Activated naive CD4-positive, alpha-beta T cell treated with anti-CD3 and anti-CD28 coated beads, Interleukin-2, amount 50 U/mL, for 72 hours (primary cell): ENCODE measurements around the gene RUVBL2. TPM values are rescaled to one million over a fixed set of nuclear protein-coding genes. Genes with fewer than 3 reads are reported as not detected.
"Not testable (repeated sequence)": the region's sequence is repeated elsewhere in the genome, so short reads cannot be mapped to it uniquely, and the experiment has no call there.

Experiments used
- ATAC-seq, 2 donors: fragments of 150-1000 bp; cut with Tn5 transposase; 2 replicates each; pipeline ENCODE4 v1.10.0; 2021; ENCODE audit warnings: mild to moderate bottlenecking in 2 of 2, moderate library complexity in 2 of 2
- DNase-seq, 2 donors: peaks; one replicate each; pipeline ENCODE4 v3.0.0; 2021 to 2022; ENCODE audit warnings: low spot score in 2 of 2
- H3K27ac Mint-ChIP-seq, 2 donors: one replicate each; pipeline ENCODE4 v1.8.0; 2022; ENCODE audit warnings: mild to moderate bottlenecking in 2 of 2, mixed read lengths in 2 of 2
- H3K36me3 Mint-ChIP-seq, 2 donors: one replicate each; pipeline ENCODE4 v1.8.0; 2022; ENCODE audit warnings: mixed read lengths in 2 of 2
- H3K9me3 Mint-ChIP-seq, 2 donors: one replicate each; pipeline ENCODE4 v1.8.0; 2022; ENCODE audit warnings: mixed read lengths in 2 of 2
- total RNA-seq, 2 donors: library from RNA; stranded (reverse); gene quantifications; one replicate each; pipeline ENCODE4 v1.2.3, GENCODE V29; 2022

Gene RUVBL2
- total RNA-seq, 2 donors from 2014 or later, result 135 to 160 TPM

DNA sequence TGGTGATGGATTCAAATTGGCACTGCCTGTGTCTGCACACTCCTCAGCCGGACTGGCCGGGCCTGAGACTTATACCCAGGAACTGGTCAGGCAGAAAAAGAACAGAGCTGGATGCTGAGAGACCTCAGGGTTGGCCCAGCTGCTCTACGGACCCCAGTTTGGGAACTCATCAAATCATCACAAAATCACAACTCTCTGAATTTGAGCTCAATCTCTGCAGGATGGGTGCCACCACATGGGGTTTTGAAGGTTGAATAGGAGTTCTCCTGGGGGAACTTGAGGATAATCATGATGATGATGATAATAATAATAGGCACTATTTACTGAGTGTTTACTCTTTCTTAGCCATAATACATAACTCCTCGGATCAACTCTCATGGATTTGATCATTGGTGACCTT, 49.0 kb downstream of the RUVBL2 start:
- H3K27ac Mint-ChIP-seq, ATAC-seq, H3K36me3 Mint-ChIP-seq, H3K9me3 Mint-ChIP-seq, DNase-seq: not testable (repeated sequence)

DNA sequence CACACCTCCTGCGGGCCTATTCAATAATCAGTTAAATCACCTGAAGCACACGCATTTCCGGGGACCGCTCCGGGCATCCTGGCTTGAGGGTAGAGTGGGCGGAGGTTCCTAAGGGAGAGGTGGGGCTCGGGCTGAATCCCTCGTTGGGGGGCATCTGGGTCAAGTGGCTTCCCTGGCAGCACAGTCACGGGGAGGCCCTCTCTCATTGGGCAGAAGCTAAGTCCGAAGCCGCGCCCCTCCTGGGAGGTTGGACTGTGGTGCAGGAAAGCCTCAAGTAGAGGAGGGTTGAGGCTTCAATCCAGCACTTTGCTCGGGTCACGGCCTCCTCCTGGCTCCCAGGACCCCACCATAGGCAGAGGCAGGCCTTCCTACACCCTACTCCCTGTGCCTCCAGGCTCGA, 49.9 kb downstream of the RUVBL2 start, which contains the start of gene CGB5:
Gene CGB5, plus strand, starts transcription at position 301 of the 400 bp plus-strand sequence. CDS start 362 bp downstream, outside the sequence.
- H3K36me3 Mint-ChIP-seq, H3K27ac Mint-ChIP-seq, H3K9me3 Mint-ChIP-seq, ATAC-seq, DNase-seq: not testable (repeated sequence)

DNA sequence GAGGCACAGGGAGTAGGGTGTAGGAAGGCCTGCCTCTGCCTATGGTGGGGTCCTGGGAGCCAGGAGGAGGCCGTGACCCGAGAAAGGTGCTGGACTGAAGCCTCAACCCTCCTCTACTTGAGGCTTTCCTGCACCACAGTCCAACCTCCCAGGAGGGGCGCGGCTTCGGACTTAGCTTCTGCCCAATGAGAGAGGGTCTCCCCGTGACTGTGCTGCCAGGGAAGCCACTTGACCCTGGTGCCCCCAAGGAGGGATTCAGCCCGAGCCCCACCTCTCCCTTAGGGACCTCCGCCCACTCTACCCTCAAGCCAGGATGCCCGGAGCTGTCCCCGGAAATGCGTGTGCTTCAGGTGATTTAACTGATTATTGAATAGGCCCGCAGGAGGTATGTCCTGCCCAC, 55.3 kb downstream of the RUVBL2 start, which contains the start of gene CGB8:
Gene CGB8, minus strand, starts transcription at position 101 of the 400 bp plus-strand sequence. CDS start 372 bp downstream, outside the sequence.
- not testable (repeated sequence) for H3K9me3 Mint-ChIP-seq, ATAC-seq, DNase-seq, H3K36me3 Mint-ChIP-seq
- H3K27ac Mint-ChIP-seq, result peak within 1 kb of the TSS in 1 of 2 donors; percentile 36

DNA sequence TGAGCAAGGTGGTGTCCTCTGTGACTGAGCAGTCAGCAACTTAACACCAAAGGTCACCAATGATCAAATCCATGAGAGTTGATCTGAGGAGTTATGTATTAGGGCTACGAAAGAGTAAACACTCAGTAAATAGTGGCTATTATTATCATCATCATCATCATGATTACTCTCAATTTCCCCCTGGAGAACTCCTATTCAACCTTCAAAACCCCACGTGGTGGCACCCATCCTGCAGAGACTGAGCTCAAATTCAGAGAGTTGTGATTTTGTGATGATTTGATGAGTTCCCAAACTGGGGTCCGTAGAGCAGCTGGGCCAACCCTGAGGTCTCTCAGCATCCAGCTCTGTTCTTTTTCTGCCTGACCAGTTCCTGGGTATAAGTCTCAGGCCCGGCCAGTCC, 56.1 kb downstream of the RUVBL2 start:
- H3K36me3 Mint-ChIP-seq, DNase-seq, ATAC-seq, H3K9me3 Mint-ChIP-seq: not testable (repeated sequence)
- peak overlapping the region in 1 of 2 donors; percentile 36 for H3K27ac Mint-ChIP-seq

DNA sequence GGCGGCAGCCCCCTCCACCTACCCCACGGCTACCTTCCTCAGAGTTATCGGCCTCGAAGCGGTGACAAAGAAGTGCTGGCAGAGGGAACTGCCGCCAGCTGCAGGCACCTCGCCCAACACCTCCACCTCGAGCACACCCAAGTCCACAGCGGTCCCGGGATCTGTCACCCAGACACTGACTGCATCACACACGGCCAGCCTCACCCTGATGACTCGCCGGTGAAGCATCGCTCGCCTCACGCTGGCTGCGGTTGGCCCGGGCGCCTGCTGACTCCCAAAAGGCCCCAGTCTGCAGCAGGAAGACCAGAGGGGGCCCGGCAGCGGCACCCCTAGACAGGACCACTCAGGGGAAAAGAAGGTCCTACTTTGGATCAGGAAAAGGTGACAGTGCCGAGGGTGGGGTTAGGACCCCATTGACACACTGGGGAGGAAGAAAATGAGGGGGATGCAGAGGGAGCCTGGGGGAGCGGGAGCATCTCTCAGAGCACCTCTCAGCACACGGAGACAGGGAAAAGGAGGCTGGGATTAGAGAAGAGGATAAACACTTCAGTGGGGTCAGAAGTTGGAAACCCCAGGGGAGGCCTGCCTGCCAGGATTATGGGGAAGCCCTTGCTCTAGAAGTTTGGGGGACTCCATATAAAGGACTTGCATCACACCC, 56.8 kb downstream of the RUVBL2 start:
- ATAC-seq, H3K36me3 Mint-ChIP-seq, DNase-seq, H3K27ac Mint-ChIP-seq, H3K9me3 Mint-ChIP-seq: not testable (repeated sequence)

DNA sequence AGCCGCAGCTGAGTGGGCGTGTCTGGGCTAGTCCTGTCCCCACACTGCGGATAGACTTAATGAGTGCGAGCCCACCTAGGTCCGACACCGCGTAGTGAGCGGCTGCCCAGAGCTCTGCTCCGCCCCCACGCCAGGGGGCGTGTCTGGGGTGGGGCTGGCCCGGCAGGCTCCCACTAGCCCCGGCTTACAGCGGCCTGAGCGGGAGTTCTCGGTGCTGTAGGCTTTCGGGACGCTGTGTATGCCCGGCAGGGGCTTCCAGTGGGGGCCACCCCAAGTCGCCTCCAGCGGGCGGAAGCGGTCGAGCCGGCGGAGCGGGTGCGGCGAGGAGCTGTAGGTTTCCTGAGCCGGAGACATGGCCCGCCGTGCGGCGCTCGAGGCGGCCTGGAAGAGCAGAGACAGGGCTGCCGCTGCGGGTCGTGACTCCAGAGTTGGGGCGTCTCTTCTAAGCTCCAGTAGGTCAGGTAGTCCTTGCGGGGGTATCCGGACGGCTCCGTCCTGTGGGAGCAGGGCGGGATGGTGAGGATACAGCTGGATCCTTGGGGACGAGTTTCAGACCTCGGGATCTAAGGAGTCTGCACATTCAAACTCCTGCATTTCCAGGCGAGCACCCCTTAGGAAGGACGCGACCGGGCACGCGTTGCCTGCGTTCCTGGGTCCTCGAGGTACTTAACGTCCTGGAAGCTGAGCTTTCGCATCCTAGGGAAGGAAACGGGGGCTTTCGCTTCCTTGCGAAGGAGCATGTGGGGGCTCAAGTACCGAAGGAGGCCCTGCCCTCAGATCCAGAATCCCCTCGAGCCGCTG, 62.6 kb downstream of the RUVBL2 start:
- ATAC-seq (peak; percentile 82 to 86), DNase-seq (peak; percentile 64 to 68)
- Mint-ChIP-seq H3K36me3 (no peaks in the 10 kb centered on the region), H3K27ac (no peak overlapping the region), H3K9me3 (no peaks in the 10 kb centered on the region)

DNA sequence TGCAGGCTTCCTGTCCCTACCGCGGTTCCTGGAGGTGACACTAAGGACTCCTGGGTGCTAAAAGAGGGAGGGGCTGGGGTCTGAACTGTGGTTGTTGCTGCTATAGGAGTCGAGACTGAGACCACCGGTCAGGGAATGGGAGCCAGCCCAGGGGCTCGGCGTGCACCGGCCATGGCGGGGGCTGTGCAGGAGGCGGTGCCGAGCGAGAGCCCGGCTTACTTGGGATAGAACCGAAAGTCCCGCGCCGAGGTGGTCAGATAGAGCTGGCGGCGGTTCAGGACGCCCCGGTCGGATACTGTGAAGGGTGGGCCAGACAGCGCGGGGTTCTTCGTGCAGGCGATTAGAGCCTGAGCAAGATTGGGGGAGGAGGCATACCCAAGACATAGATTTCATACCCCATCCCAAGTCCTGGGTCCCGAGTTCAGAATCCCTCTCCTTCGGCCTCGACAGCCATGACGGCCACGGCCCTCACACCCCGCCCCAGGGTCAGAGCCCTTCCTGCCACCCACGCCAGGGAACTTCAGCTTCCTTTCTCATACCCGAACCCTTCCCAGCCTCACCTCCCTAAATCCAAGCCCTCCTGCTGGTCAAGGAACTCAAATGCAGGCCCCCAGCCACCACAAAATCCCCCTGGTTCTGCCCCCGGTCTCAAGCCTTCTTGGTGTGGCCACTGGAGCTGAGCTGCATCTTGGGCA, 63.4 kb downstream of the RUVBL2 start:
- ATAC-seq, DNase-seq, H3K36me3 Mint-ChIP-seq, H3K27ac Mint-ChIP-seq, H3K9me3 Mint-ChIP-seq: not testable (repeated sequence)

DNA sequence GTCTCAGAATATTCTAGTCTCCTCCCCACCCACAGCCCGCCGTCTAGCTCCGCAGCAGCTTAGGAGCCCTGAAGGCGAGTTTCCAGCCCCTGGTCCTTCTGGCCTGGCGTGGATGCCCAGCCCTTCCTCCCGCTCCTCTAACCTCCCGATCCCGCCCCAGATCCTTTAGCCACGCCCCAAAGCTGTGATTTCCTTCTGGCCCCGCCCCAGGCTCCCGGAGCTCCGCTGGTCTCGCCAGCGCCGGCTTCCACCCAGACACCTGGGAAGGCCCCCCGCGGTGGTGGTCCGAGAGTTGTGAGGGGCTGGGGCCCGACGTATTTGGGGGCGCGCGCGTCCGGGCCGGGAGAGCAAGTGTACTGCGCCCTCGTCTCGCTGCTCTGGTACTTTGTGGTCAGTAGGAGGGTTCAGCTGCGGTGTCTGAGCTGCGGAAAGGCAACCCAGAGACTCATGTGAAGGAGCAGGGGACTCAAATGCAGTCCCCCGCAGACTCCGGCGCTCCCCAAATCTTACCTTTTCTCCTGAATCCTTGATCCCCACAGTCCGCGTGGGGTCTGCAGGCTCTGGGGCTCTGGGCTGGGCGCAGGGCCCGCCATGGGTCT, 64.0 kb downstream of the RUVBL2 start, which contains the start of gene CGB7:
Gene CGB7, minus strand, starts transcription at position 114 of the 599 bp plus-strand sequence. CDS start 2,374 bp downstream, outside the sequence.
- ATAC-seq (peak; percentile 24 to 40), DNase-seq (peak in 1 of 2 donors; percentile 44)
- Mint-ChIP-seq H3K9me3 (no peaks in the 10 kb centered on the region), H3K36me3 (no peaks in the 10 kb centered on the region), H3K27ac (no peak within 1 kb of the TSS)

DNA sequence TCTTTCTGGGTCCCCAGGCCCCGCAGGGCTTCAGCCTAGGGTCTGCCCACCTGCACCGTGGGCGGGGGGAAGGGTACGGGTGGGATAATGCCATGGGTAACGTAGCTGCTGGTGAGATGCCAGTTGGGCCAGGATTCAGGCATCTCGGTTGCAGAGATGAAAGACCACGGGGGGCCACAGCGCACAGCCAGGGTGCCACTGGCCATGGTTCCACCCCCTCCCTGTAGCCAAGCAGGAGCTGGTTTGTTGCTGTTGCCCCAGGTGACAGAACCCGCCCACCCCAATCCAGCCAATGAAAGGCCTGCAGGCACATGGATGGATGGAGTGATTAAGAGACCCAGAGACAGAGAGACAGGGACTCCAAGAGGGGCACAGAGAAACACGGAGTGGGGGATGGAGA, 64.9 kb downstream of the RUVBL2 start:
- Mint-ChIP-seq H3K9me3 (no peaks in the 10 kb centered on the region), H3K36me3 (no peaks in the 10 kb centered on the region), H3K27ac (no peak overlapping the region)
- ATAC-seq (peak in 1 of 2 donors; percentile 43), DNase-seq (no peak)

DNA sequence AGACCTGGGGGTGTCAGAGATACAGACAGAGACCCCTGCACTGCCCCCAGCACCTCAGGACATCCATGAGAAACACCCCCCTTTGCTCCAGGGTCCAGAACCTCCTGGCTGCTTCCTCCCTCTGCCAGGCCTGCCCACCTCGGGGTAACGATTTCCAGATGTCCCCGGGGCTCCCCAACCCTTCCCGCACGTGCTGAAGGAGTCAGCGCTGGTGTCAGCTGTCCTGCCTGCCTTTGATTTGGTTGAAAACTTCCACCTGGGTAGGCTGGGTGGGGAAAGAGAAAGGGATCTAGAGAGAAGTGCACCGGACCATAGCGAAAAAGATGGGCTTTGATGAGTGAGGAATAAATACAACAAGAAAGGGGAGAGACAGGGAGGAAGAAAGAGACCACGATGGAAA, 65.4 kb downstream of the RUVBL2 start:
- H3K27ac Mint-ChIP-seq, result no peak overlapping the region
- no peaks in the 10 kb centered on the region for H3K36me3 Mint-ChIP-seq
- DNase-seq (no peak), ATAC-seq (no peak)
- H3K9me3 Mint-ChIP-seq, result no peaks in the 10 kb centered on the region

DNA sequence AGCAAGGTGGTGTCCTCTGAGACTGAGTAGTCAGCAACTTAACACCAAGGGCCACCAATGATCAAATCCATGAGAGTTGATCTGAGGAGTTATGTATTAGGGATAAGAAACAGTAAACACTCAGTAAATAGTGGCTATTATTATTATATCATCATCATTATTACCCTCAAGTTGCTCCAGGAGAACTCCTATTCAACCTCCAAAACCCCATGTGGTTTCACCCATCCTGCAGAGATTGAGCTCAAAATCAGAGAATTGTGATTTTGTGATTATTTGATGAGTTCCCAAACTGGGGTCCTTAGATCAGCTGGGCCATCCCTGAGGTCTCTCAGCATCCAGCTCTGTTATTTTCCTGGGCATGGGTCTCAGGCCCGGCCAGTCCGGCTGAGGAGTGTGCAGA, 67.3 kb downstream of the RUVBL2 start:
- DNase-seq (no peak), ATAC-seq (no peak)
- Mint-ChIP-seq H3K27ac (no peak overlapping the region), H3K9me3 (no peaks in the 10 kb centered on the region), H3K36me3 (no peaks in the 10 kb centered on the region)

DNA sequence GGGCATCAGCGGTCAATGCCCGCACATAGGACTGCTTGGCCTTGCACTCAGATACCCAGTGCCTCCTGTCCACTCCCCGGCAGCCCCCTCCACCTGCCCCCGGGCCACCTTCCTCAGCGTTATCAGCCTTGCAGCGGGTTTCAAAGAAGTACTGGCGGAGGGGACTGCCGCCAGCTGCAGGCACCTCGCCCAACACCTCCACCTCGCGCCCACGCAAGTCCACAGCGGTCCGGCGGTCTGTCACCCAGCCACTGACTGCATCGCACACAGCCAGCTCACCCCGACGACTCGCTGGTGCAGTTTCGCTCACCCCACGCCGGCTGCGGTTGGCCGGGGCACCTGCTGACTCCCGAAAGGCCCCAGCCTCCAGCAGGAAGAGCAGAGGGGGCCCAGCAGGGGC, 67.8 kb downstream of the RUVBL2 start:
- Mint-ChIP-seq H3K36me3 (no peaks in the 10 kb centered on the region), H3K27ac (no peak overlapping the region), H3K9me3 (no peaks in the 10 kb centered on the region)
- no peak for ATAC-seq
- no peak for DNase-seq

DNA sequence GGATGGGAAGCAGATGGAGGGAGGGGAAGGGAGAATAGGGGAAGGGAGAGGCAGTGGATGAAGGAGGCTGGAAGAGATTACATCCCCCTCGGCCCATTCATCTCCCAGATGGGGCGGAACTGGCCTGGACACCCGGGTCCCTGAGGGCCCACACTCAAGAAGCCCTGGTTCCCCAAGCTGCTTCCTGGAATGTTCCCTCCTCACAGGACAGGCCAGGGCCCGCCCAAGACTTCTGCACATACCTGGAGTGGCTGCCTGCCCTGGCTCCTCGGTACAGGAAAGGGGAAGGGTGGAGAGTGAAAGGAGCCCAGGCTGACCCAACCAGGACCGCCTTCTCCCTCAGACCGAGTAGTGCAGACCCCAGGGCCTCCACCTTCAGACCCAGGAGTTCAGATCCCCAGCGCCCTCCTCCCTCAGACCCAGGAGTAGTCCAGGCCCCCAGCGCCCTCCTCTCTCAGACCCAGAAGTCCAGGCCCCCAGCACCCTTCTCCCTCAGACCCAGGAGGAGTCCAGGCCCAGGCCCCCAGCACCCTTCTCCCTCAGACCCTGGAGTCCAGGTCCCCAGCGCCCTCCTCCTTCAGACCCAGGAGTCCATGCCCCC, 70.4 kb downstream of the RUVBL2 start:
- Mint-ChIP-seq H3K9me3 (peaks cover 0 to 1% of the 10 kb centered on the region in 2 donors), H3K27ac (no peak overlapping the region), H3K36me3 (peaks cover 0 to under 1% of the 10 kb centered on the region in 2 donors)
- ATAC-seq, result no peak
- DNase-seq, result no peak

DNA sequence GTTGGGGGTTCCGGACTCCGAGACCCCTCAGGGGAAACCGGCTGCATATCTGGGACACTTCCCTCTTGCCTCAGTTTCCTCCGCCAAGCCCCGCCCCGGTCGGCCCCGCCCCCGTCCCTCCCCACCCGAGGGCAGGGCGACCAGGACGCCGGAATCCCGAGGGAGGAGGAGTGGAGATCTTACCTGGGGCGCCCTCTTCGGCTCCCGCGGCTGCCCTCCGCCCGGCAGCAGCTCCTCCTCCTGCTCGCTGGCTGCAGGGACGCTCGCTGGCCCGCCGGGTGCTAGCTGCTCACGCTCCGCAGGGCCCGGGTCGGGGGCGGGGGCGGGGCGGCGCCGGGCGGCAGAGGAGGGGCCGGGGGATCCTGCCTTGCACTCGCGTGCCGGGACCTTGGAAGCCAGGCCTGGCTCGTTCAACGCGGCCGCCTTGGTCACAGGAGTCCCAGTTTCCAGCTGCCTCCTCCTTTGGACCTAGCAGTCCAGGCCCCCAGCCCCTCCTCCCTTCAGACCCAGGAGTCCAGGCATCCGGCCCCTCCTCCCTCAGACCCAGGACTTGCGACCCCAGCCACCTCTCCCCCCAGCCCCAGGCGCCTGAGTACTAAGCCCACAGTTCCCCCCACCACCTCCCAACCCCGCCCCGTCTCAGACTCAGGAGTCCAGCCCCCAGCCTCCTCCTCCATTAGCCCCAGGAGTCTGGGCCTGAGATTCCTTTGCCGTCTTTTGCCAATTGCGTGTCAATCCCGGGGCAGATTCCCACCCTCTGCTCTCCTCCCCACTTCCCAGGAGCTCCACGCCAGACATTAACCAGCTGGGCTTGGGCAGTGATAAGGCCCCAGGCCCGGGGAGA, 71.3 kb downstream of the RUVBL2 start, which contains the start of gene NTF4:
Gene NTF4, minus strand, starts transcription at position 51 of the 844 bp plus-strand sequence. CDS start 2,821 bp downstream, outside the sequence.
- H3K27ac Mint-ChIP-seq, result no peak within 1 kb of the TSS
- peaks cover 0 to 7% of the 10 kb centered on the region in 2 donors for H3K36me3 Mint-ChIP-seq
- no peak for DNase-seq
- peak; percentile 14 to 48 for ATAC-seq
- H3K9me3 Mint-ChIP-seq, result peaks cover 0 to 8% of the 10 kb centered on the region in 2 donors
